HG02571 (cell line): ENCODE data around the gene PI4KB.

ENCODE experiments used
- ATAC-seq: cut with Tn5 transposase; IDR thresholded peaks from one replicate; pipeline ENCODE4 v1.9.1; 2021; ENCODE audit warnings: mild to moderate bottlenecking, moderate library complexity; ENCODE audit not compliant: unreplicated experiment

PI4KB gene

DNA sequence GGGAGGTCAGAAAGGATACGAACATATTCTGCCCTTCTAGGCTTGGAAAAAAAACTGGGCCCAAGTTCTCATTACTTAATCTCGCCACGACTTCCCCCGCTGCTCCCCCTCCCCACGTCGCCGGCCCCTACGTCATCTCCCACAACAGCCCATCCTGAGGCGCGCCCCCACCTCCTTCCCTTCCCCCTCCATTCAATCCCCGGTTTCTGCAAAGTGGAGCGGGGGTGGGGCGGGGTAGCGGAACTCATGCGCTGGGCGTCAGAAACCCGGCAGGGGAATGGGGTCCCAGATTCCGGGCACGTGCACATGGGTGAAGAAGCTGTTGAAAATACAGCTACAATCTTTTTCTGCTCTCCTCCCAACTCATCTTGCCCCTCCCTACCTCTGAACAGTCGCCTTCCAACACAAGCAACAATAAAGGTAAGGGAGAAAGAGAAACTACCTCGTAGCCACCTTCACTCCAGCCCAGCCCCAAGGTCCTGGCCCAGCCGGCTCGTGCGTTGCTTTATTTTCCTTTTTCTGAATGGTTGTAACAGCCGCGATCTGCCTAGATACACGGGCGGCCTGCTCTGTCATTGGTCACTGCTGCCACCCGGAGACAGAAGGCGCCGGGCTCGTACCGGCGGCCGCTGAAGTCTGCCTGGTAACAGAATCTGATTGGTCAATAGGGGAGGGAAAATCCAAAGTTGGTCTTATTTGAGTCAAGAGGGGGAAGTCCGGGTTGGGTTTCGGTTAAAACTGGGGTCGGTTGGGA, 19.7 kb upstream of the PI4KB start, which contains the start of gene RFX5:
TSS of gene RFX5 (minus strand) at position 484 of the 754 bp plus-strand sequence. CDS start 932 bp downstream, outside the sequence.
- ATAC-seq: peak; percentile 93

DNA sequence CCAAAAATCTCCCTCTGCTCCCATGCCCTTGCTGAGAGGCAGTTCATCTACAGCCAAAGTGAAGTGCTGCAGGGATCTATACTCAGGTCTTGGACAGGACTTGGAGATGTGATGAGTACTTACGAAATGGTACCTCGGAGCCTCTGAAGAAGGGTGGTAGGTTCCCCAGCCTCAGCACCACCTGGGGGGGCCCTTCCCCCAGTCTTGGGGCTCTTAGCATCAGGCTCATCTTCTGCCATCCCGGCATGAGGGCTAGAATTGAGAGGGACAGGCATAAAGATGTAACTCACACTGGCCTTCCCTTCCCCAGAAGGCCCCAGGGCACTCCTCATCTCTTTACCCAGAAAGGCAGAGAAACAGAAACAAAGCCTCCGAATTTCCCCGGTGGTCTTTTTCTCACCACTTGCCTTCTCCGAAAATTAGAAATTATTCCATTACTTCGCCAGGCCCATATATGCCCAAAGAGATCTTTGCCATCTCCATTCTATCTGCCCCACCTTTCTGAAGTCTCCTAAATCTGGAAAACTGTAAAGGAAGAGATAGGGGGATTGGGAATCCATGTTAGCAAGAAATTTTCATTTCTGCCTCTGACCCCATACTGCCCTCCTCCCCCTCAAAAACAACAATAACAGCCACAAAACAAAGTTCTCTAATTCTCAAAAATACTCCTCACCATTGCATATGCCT, 19.0 kb upstream of the PI4KB start:
- no peak for ATAC-seq

DNA sequence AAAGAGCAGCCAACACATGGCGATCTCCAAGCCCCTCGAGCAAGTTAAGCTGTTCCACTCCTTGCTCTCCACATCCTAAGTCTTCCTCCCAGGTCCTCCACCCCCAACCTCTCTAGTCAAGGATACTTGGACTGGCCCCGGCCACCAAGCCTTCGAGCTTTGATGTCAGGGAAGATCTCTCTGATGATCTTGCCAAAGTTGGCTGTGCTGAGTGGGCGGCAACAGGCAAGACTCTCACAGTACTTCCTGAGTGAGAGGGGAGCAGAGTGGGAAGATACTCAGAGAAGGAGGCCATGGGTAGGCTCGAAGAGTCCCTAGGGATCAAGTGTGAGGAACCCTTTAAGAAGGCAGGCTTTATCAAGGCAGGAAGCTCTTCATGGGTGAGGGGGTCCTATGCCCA, 17.1 kb upstream of the PI4KB start:
- ATAC-seq: no peak

DNA sequence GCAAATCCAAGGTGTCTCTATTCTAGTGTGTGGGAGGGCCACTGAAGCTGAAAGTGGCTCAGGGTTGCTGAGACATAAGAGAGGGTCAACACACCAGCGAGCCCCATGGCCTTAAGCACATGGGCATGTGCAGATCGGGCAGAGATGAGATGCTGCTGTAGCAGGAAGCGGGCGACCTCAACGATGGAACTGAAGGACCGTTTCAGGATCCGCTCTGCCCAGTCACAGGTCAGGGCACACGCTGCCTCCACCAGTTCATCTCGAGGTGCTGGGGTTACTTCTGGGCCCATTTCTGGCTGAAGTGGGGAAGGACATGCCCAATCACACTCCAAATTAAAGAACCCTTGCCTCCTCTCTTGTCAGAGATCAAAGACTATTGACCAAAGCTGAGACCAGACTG, 16.4 kb upstream of the PI4KB start:
- ATAC-seq: no peak

DNA sequence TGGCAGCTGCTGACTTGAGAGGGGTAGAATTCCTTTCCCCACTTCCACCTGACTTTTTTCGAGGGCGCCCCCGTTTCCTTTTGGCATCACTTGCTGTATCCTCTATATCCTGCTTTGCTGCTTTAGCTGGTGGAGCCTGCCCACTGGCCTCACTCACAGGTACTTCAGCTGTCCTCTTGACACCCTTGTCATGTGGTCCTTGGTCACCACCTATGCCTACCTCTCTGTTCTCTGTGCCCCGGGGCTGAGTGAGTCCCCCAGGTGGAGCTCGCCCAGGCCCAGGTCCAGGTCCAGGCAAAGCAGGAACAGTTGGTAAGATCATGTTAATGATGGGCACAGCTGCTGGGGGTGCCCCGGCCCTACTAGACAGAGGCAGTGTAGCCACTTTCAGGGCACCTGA, 15.4 kb upstream of the PI4KB start:
- no peak for ATAC-seq

DNA sequence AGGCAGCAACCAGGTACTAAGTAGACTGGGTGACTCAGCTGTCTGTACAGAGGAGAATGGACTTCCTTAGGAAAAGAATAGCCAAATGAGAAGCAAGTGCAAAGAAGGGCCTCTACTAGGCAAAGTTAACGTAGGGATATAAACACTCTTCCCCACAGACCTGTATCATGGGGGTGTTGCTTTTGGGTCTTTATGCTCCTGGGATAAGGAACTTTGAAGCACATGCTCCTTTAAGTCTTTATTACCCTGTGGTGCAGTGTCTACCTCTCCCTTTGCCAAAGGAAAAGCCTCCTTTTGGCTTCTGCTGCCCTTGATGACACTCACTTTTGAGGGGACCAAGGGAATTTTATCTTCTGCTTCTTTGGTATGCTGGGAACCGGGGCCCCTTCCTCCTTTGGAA, 14.8 kb upstream of the PI4KB start:
- ATAC-seq: no peak

DNA sequence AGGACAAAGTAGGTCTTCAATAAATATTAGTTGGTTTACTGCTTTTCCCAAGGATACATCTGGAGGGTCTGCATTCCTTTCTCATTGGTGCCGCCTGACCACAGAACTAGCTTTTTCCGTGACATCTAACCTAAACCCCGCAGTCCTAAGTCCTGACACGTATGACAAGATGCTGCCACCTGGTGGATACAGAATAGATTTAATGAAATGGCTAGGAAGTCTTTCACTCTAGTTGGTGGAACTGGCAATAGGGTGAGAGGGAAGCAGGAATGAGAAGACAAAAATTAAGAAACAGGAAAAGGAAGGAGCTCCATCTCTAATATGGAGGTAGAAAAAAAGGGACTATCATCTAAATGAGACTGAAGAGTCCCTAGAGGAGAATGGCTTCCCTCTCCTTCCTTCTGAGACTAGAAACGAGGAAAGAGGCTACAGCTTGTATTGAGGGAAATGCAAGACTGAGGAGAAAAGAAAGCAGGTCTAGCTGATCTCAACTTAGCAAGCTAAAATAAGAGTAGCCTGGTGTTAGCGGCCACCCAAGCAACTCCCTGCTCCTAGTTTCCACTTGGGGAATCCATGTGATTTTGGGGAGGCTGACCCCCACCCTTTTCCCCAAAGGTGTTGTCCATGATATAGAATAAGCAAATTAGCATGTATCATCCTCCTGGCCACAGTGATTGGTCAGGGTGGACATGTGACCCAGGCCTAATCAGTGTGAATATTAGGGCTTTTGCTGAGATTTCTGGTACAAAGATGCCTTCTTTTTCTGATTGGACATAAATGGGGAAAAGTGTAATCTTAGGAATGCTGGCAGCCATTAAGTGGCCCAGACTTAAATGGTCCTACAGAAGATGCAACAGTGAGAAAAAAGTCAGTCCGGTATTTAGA, 13.9 kb upstream of the PI4KB start:
- peak; percentile 44 for ATAC-seq

DNA sequence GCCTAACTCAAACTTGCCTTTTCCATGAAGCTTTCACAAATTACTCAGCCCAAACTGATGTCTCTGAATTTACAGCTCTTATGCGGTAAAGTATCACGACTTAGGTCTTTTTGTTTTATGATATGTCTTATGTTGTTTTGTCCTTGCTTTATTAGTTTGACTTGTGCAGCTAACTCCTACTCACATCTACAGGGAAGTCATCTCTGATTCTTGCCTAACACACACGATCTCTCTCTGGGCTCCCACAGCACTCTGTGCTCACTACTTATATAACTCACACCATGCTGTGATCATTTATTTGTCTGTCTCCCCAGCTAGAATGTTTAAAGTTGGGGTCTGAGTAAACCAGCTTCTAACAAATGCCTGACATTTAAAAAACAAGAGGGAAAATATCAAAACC, 9.3 kb upstream of the PI4KB start:
- no peak for ATAC-seq

DNA sequence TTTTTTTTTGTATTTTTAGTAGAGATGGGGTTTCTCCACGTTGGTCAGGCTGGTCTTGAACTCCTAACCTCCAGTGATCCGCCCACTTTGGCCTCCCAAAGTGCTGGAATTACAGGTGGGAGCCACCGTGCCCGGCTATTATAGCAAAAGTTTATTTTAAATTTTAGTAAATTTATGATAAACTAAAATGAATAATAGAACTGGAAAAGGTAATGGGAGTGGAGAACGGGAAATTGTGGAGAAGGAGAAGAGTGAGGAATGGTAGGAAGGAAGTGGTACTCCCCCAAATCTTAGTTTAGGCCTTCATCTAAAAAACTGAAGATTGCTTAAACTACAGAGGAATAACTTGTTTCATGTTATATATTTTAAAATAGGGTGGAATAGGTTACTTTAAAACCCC, 7.6 kb upstream of the PI4KB start:
- no peak for ATAC-seq

DNA sequence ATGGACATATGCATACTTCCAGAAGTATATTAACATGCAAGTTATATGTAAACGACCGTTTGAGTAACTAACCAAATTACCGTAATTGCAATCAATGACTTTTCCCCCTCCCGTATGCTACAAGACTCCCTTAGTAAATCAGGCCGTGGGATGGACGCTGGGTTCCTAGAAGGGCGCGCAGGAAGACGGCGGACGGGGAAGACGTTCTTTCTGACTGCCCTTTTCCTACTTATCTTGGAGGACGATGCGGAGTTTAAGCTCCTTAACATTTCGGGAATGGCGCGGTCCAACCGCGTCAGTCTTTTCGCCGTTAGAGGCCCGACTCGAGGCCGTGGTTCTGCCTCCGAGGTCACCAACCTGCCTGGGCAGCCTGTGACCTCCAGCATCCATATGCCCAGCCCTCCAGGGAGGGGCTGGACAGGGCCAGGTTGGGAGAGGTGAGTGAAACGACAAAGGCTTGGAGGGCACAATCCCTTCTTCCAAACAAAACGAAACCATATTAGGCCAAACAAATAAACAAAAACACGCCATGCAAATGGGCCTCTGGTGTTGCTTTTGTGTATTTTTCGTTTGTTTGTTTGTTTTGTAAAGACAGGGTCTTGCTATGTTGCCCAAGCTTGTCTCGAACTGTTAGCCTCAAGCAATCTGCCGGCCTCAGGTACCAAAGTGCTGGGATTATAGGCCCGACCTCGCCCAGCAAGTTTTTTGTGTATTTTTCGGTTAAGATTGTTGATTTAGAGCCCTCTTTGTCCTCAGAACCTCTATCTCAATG, 873 bp upstream of the PI4KB start:
- no peak for ATAC-seq

DNA sequence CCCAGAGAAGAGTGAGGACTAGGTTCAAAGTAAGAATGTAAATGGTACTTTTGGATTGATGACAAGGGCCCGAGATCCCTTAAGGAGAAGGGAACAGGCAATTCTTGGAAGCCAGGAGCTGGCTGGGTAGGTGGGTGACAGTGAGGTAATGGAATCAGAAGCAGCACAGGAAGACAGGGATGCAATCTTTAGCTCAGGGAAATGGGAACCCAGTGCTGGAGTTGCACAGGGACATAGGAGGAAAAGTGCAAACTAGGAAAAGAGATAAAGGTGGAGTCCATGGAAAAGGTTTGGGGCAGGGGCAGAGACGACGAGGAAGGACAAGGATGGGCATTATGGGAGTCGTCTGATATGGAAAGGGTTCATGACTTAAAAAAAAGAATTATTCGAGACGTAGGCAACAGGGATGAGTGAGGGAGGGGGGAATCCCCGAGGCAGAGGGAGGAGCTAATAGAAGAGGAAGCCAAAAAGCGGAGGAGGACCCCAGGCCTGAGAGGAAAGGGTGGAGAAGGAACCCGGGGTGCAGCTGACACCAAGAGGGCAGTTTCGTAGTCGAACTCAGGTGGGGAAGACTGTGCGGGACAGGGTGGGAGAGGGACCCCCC, 495 bp downstream of the PI4KB start:
- ATAC-seq: peak; percentile 46

DNA sequence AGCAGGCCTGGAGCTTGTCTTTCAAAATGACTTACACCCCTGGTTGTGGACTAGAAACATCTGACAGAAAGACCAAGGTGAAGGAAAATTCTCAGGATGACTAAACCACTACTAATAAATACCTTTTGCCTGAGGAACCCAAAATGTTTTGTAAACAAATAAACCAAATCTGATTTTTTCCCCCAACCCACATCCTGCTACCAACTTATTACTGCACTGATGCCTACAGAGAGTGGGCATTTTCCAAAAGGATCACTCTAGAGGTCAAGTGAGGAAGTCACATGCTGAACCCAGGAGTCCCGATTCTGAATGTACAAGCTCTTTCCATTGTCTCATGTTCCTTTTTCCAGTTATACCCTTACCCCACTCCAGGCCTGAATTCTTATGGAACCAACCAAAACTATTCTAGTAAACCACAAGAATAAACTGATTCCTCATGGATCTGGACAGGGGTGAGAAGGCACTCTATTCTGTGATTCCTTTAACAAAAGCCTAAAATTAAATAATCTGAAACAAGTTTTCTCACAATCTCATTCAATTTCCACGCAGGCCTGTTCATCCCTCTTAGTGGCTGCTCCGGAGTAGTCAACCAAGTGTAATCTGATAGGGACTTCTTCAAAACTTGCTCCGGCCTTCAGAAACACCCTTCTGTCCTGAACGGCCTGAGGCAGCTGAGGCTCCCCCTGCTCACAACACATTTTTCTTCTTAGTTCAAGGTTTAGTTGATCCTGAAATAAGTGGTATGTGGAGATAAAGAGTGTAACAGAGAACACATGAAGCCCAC, 1.4 kb downstream of the PI4KB start:
- no peak for ATAC-seq

DNA sequence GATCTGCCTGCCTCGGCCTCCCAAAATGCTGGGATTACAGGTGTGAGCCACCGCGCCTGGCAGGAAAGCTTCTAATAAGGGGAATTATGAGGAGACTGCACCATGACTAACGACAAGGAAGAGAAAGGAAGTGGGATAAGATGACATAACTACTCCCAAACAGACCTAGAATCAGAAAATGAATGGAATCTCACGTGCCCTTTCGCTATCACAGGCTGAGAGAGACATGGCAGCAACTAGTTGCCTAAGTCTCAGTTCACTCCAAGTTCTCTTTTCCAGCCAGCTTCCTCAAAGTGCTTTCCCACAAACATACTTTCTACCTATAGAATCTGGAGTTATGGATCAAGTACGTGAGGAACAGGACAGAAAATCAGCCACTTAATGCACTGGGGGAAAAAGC, 2.0 kb downstream of the PI4KB start:
- no peak for ATAC-seq

DNA sequence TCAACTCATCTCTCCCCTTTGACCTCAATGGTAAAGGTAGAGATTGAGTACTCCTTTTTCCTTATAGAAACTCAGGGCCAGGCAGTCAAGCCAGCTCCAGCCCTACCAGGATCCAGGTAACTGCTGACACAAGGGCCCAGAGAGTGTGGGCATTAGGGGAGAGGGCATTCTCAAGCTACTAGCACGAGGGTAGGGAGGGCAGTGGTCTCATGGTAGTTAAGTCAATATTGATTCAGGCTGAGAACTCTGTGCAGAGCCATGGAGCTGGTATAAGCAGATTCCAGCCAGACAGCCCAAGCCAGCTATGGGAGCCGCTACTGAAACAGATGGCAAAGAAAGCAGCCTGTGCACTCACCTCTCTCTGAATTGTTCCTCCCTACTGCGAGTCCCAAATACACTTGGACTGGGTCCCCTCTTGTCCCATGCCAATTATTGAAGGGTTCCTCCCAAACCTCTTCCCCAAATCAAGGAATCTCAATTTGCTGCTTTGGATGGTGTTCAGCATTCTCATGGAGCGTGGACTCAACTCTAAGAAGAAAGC, 2.8 kb downstream of the PI4KB start:
- ATAC-seq: no peak

DNA sequence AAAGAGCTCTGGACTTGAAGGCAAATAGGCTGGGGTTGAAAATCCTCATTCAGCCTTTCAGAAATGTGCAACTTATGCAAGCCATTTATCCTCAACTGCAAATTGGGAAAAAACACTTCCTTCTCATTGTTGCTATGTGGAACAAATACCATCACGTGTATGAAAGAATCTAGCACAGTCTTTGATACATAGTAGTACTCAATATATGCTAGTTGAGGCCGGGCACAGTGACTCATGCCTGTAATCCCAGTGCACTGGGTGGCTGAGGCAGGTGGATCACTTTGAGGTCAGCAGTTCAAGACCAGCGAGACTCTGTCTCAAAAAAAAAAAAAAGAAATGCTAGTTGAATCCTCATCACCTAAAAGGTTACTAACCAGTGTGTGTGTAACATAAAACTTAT, 8.2 kb downstream of the PI4KB start:
- ATAC-seq: no peak

DNA sequence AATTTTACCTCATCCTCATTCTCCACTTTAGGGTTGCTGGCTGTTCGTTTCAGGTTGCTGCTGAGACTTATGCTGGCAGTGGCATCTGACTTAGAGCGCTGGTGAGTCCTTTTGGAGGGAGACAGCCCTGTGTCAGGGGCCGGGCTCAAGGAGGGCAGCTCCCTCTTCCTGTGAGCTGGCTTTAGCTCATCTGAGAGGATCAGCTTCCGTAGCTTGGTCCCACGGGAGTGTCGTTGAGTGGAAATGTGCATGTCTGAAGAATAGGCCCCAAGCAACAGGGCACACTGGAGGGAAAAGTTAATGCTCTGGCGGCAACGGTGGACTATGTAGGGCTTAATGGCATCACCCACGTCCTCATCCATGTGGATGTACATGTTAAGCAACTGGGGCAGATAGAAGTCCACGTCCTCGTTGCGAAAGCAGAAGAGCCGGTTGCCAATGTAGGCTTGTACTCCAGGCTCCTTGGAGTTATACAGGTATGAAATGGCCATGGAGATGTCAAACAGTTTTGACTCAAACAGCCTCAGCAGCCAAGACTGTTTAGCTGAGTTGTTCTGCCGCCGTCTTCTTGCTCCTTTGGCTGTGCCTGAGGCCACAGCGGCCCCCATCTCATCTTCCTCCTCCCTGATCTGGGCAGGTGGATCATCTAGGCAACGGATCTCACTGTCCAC, 11.5 kb downstream of the PI4KB start:
- ATAC-seq: no peak

DNA sequence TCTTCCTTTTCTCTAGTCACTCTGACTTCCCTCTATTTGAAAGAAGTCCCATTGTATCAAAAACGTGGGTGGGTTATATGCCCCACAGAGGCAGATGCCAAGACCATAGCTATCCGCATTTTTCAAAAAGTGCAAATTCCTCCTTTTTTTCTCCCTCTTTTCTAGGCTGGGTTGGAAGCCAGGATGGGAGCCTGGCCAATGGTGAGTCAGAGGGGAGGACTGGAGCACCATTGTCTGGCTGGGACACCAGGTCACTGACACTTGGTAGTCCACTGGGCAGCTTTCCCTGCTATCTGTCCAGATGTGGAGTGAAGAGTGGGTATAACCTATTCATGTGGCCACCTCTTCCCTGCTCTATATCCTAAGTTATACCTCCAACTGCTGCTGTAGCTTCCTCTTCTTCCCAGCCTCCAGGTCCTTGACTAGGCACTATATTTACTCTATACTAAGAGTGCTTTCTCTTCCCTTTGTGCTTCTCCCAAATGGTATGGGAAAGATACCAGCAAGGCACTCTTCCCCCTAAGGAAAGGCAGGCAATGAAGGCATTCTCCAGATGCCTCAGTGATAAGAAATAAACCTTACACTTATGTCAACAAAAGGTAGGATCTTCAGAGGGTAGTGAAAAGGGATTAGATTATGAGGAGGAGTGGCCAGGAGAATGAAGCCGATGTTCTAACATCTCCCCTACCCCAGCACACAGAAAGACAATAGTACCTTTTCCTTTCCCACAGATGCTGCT, 12.9 kb downstream of the PI4KB start:
- no peak for ATAC-seq

DNA sequence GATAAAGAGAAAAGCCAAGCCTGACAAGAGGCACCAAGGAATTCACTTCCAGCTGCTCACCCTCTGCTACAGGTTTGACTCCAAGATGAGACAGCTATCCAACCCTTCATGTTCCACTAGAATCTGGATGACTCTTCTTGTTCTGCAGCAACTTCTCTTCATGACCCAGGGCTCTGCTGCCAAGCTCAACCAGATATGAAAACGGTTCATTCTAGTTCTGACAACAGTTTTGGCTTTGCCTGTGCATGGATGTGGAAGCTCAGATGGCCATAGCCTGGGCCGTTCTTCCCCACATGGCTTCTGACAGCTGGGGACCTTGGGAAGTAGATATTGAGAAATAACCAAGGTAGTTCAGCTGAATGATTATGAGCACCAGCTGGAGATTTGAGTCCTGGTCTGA, 13.7 kb downstream of the PI4KB start:
- ATAC-seq: no peak
